ENCODE data around the gene PRRG3.
"Not testable (repeated sequence)": the region's sequence is repeated elsewhere in the genome, so short reads cannot be mapped to it uniquely, and the experiment has no call there.

DNA sequence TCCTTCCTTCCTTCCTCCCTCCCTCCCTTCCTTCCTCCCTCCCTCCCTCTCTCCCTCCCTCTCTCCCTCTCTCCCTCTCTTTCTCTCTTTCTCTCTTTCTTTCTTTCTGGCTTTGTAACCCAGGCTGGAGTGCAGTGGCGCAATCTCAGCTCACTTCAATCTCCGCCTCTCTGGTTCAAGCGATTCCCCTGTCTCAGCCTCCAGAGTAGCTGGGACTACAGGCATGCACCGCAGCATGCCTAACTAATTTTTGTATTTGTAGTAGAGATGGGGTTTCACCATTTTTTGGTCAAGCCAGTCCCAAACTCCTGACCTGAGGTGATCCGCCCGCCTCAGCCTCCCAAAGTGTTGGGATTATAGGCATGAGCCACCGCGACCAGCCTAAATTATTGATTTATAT is 1.8 kb downstream of the PRRG3 start:
- TF ChIP-seq POLR2A (IDR thresholded peaks at IDR 0.05), result not testable (repeated sequence)
- TF ChIP-seq, protein P1, sequence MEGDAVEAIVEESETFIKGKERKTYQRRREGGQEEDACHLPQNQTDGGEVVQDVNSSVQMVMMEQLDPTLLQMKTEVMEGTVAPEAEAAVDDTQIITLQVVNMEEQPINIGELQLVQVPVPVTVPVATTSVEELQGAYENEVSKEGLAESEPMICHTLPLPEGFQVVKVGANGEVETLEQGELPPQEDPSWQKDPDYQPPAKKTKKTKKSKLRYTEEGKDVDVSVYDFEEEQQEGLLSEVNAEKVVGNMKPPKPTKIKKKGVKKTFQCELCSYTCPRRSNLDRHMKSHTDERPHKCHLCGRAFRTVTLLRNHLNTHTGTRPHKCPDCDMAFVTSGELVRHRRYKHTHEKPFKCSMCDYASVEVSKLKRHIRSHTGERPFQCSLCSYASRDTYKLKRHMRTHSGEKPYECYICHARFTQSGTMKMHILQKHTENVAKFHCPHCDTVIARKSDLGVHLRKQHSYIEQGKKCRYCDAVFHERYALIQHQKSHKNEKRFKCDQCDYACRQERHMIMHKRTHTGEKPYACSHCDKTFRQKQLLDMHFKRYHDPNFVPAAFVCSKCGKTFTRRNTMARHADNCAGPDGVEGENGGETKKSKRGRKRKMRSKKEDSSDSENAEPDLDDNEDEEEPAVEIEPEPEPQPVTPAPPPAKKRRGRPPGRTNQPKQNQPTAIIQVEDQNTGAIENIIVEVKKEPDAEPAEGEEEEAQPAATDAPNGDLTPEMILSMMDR (IDR thresholded peaks at IDR 0.05), result not testable (repeated sequence)

All from Peyer's patch (tissue), 4 donors.